CD14-positive monocyte (primary cell): Measurements from ENCODE around the gene STPG2. TPM values are rescaled to one million over a fixed set of nuclear protein-coding genes. Genes with fewer than 3 reads are reported as not detected.

Source experiments
- DNase-seq, 3 donors: peaks; one replicate each; pipeline ENCODE4 v3.0.0-alpha.2; 2011 to 2022
- H2AFZ ChIP-seq: 2 replicates; pipeline ENCODE4 v1.6.0; 2012; ENCODE audit warnings: mild to moderate bottlenecking, low read depth, low read length, inconsistent platforms; ENCODE audit not compliant: insufficient read depth, poor library complexity, severe bottlenecking
- H3K27ac ChIP-seq, 2 donors: 1 replicate in 1 of 2; 2 replicates in 1 of 2; pipeline ENCODE4 v1.5.1; 2012 to 2013; ENCODE audit warnings: low read length in 2 of 2, control low read depth in 1 of 2, inconsistent platforms in 1 of 2, low read depth in 1 of 2, mild to moderate bottlenecking in 1 of 2
- H3K27me3 ChIP-seq, 2 donors: one replicate each; pipeline versions ENCODE4 v1.6.0 to v1.6.1; 2011 to 2013; ENCODE audit warnings: low read length in 2 of 2; ENCODE audit not compliant: control insufficient read depth in 2 of 2, insufficient read depth in 2 of 2
- H3K36me3 ChIP-seq, 2 donors: replicated peaks in 1 of 2; 1 replicate in 1 of 2; 2 replicates in 1 of 2; pipeline versions ENCODE4 v1.5.1 to v1.6.1; 2012 to 2013; ENCODE audit warnings: low read length in 2 of 2, control low read depth in 1 of 2, inconsistent platforms in 1 of 2, mild to moderate bottlenecking in 1 of 2; ENCODE audit not compliant: insufficient read depth in 2 of 2, control insufficient read depth in 1 of 2
- H3K4me1 ChIP-seq, 2 donors: 1 replicate in 1 of 2; 2 replicates in 1 of 2; pipeline versions ENCODE4 v1.5.1 to v1.6.1; 2012 to 2013; ENCODE audit warnings: low read length in 2 of 2, control low read depth in 1 of 2, inconsistent platforms in 1 of 2, mild to moderate bottlenecking in 1 of 2, moderate library complexity in 1 of 2; ENCODE audit not compliant: insufficient read depth in 2 of 2, control insufficient read depth in 1 of 2
- H3K4me2 ChIP-seq: replicated peaks from 2 replicates; pipeline ENCODE3; 2012; ENCODE audit warnings: low read length, moderate library complexity, mild to moderate bottlenecking; ENCODE audit not compliant: poor library complexity, severe bottlenecking; ENCODE audit errors: extremely low read depth
- H3K4me3 ChIP-seq, 3 experiments: fragments of 200-600 bp in 1 of 3; sonication (generic) in 1 of 3; replicated peaks in 1 of 3; 1 replicate in 2 of 3; 2 replicates in 1 of 3; pipeline ENCODE4 v1.5.1; 2011 to 2013; ENCODE audit warnings: low read length in 3 of 3, mild to moderate bottlenecking in 3 of 3, control low read depth in 2 of 3, low read depth in 2 of 3, inconsistent platforms in 1 of 3, moderate library complexity in 1 of 3
- H3K79me2 ChIP-seq: 2 replicates; pipeline ENCODE4 v1.6.0; 2012; ENCODE audit warnings: mild to moderate bottlenecking, control low read depth, inconsistent platforms, low read length, moderate library complexity; ENCODE audit not compliant: insufficient read depth
- H3K9ac ChIP-seq: 2 replicates; pipeline ENCODE4 v1.6.0; 2017; ENCODE audit warnings: low read length, mild to moderate bottlenecking; ENCODE audit not compliant: insufficient read depth, poor library complexity, severe bottlenecking
- H3K9me3 ChIP-seq, 2 donors: replicated peaks in 1 of 2; 1 replicate in 1 of 2; 2 replicates in 1 of 2; pipeline versions ENCODE4 v1.5.1 to v1.6.1; 2012 to 2013; ENCODE audit warnings: low read length in 2 of 2, control low read depth in 1 of 2; ENCODE audit not compliant: control insufficient read depth in 1 of 2, insufficient read depth in 1 of 2
- H4K20me1 ChIP-seq: 2 replicates; pipeline ENCODE4 v1.6.0; 2012; ENCODE audit warnings: mild to moderate bottlenecking, low read length, control low read depth, moderate library complexity; ENCODE audit not compliant: insufficient read depth
- H3K27ac Mint-ChIP-seq, 7 donors: one replicate each; pipeline ENCODE4 v1.8.0; 2020; ENCODE audit warnings: mild to moderate bottlenecking in 7 of 7, mixed read lengths in 7 of 7, moderate library complexity in 6 of 7, inconsistent platforms in 2 of 7
- H3K27me3 Mint-ChIP-seq, 3 donors: one replicate each; pipeline ENCODE4 v1.8.0; 2021 to 2022; ENCODE audit warnings: low read depth in 3 of 3, mild to moderate bottlenecking in 3 of 3, mixed read lengths in 3 of 3, moderate library complexity in 3 of 3, inconsistent platforms in 1 of 3
- H3K36me3 Mint-ChIP-seq, 2 donors: one replicate each; pipeline ENCODE4 v1.8.0; 2020; ENCODE audit warnings: mixed read lengths in 2 of 2, inconsistent platforms in 1 of 2, mild to moderate bottlenecking in 1 of 2
- H3K4me1 Mint-ChIP-seq: one replicate; pipeline ENCODE4 v1.8.0; 2020; ENCODE audit warnings: mild to moderate bottlenecking, mixed read lengths
- H3K4me3 Mint-ChIP-seq, 2 donors: one replicate each; pipeline ENCODE4 v1.8.0; 2020; ENCODE audit warnings: mild to moderate bottlenecking in 2 of 2, mixed read lengths in 2 of 2, moderate library complexity in 1 of 2
- H3K9me3 Mint-ChIP-seq, 7 donors: one replicate each; pipeline ENCODE4 v1.8.0; 2020 to 2022; ENCODE audit warnings: mixed read lengths in 7 of 7, mild to moderate bottlenecking in 6 of 7, moderate library complexity in 6 of 7, inconsistent platforms in 2 of 7
- WGBS: methylation state at CpG from one replicate; pipeline ENCODE4 v1.1.5; 2013; ENCODE audit warnings: missing lambda C conversion rate; ENCODE audit not compliant: insufficient coverage; 5-methylcytosine and 5-hydroxymethylcytosine counted together
- intact Hi-C, 2 donors: fragments of 100-400 bp; cut with micrococcal nuclease; formaldehyde crosslinking; loops; one replicate each; pipeline versions ENCODE4 v1.15.0 to v1.15.1; 2023
- polyA plus RNA-seq, 3 donors: library from polyadenylated mRNA; depleted of rRNA in 1 of 3; unstranded in 2 of 3; stranded (reverse) in 1 of 3; fragments of 300-500 nt in 2 of 3; fragments of >200 nt in 1 of 3; fragmentation: Illumina TruSeq in 2 of 3; gene quantifications; 1 replicate in 2 of 3; 2 replicates in 1 of 3; pipeline ENCODE4 v1.2.3, GENCODE V29; 2012 to 2021
- TF ChIP-seq, protein P1 (sequence below): fragments of 200-600 bp; IDR thresholded peaks from one replicate; pipeline ENCODE4 v1.8.0; 2022; ENCODE audit warnings: antibody characterized with exemption, mild to moderate bottlenecking

STPG2 gene
- polyA plus RNA-seq, 3 donors: 0.04 TPM; not detected in 2

DNA sequence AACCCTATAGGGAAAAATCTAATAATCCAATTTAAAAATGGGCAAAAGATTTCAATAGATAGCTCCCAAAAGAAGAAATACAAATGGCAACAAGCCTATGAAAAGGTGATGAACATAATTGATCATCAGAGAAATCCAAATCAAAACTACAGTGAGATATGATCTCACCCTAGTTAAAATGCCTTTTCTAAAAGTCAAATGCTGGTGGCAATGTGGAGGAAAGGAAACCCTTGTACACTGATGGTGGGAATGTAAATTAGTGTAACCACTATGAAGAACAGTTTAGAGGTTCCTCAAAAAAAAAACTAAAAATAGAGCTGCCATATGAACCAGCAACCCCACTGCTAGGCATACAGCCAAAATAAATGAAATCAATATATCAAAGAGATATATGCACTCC, 44.5 kb downstream of the STPG2 start:
- no peak overlapping the region for H2AFZ ChIP-seq
- H3K27ac Mint-ChIP-seq: no peak overlapping the region
- H3K4me3 ChIP-seq: no peak overlapping the region
- peaks cover 0 to 12% (median 7%) of the 10 kb centered on the region in 7 donors for H3K9me3 Mint-ChIP-seq
- no peak overlapping the region for H3K9ac ChIP-seq
- H3K27me3 ChIP-seq: no peaks in the 10 kb centered on the region
- H3K4me1 ChIP-seq: no peaks in the 10 kb centered on the region
- no peaks in the 10 kb centered on the region for H3K36me3 ChIP-seq
- H3K27me3 Mint-ChIP-seq: peaks cover 0 to 2% (median 0%) of the 10 kb centered on the region in 3 donors
- H3K4me2 ChIP-seq: no peak overlapping the region
- H4K20me1 ChIP-seq: no peaks in the 10 kb centered on the region
- H3K9me3 ChIP-seq: peaks cover 4% of the 10 kb centered on the region in 2 donors
- H3K27ac ChIP-seq: no peak overlapping the region
- no peaks in the 10 kb centered on the region for H3K4me1 Mint-ChIP-seq
- intact Hi-C loops: no loop called here
- no peak overlapping the region for H3K4me3 Mint-ChIP-seq
- TF ChIP-seq, protein P1, sequence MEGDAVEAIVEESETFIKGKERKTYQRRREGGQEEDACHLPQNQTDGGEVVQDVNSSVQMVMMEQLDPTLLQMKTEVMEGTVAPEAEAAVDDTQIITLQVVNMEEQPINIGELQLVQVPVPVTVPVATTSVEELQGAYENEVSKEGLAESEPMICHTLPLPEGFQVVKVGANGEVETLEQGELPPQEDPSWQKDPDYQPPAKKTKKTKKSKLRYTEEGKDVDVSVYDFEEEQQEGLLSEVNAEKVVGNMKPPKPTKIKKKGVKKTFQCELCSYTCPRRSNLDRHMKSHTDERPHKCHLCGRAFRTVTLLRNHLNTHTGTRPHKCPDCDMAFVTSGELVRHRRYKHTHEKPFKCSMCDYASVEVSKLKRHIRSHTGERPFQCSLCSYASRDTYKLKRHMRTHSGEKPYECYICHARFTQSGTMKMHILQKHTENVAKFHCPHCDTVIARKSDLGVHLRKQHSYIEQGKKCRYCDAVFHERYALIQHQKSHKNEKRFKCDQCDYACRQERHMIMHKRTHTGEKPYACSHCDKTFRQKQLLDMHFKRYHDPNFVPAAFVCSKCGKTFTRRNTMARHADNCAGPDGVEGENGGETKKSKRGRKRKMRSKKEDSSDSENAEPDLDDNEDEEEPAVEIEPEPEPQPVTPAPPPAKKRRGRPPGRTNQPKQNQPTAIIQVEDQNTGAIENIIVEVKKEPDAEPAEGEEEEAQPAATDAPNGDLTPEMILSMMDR: no peak
- no peaks in the 10 kb centered on the region for H3K79me2 ChIP-seq
- no peak for DNase-seq
- H3K36me3 Mint-ChIP-seq: no peaks in the 10 kb centered on the region

- Histone ChIP-seq H3K27me3 (no peaks in the 10 kb centered on the region), H3K4me1 (no peaks in the 10 kb centered on the region), H4K20me1 (no peaks in the 10 kb centered on the region), H3K9ac (no peak overlapping the region), H3K27ac (no peak overlapping the region), H3K36me3 (no peaks in the 10 kb centered on the region), H3K79me2 (no peaks in the 10 kb centered on the region), H2AFZ (no peak overlapping the region), H3K4me2 (no peak overlapping the region), H3K9me3 (peaks cover 4% of the 10 kb centered on the region in 2 donors), H3K4me3 (no peak overlapping the region)
- intact Hi-C loops: no loop called here
- Mint-ChIP-seq H3K9me3 (peaks cover 0 to 12% (median 7%) of the 10 kb centered on the region in 7 donors), H3K36me3 (no peaks in the 10 kb centered on the region), H3K27me3 (peaks cover 0 to 2% (median 0%) of the 10 kb centered on the region in 3 donors), H3K27ac (no peak overlapping the region), H3K4me1 (no peaks in the 10 kb centered on the region), H3K4me3 (no peak overlapping the region)
- TF ChIP-seq, protein P1: no peak
- DNase-seq: no peak
- 100% methylated on average over 2 of the region's 2 CpGs for WGBS
Measured at GRCh38 chr4:98094118-98094517, 49.2 kb downstream of the STPG2 start.
